Neural progenitor cell (in vitro differentiated cells): ENCODE data around the gene DEUP1.

ENCODE experiments used
- CTCF ChIP-seq: fragments of 200-600 bp; sonication (generic); IDR thresholded peaks from 2 replicates; pipeline ENCODE4 v1.5.1; 2017; ENCODE audit warnings: antibody characterized with exemption, mild to moderate bottlenecking
- EZH2phosphoT487 ChIP-seq: fragments of 200-600 bp; sonication (generic); IDR thresholded peaks from 2 replicates; pipeline ENCODE4 v1.6.1; 2017; ENCODE audit warnings: antibody characterized with exemption

- no peak for TF ChIP-seq EZH2phosphoT487
- no peak for TF ChIP-seq CTCF
Observed at GRCh38 chr11:93323747-93324146, 6.8 kb upstream of the DEUP1 start.
